Measurements from ENCODE around the gene CTU2. TPM values are rescaled to one million over a fixed set of nuclear protein-coding genes. Genes with fewer than 3 reads are reported as not detected.

The CTU2 gene
- total and polyA plus RNA-seq, 9 of the 15 experiments (the other 6 are each of a cell fraction or from before 2014, with no cell fraction given): 1.3 to 105 (median 23.2) TPM

DNA sequence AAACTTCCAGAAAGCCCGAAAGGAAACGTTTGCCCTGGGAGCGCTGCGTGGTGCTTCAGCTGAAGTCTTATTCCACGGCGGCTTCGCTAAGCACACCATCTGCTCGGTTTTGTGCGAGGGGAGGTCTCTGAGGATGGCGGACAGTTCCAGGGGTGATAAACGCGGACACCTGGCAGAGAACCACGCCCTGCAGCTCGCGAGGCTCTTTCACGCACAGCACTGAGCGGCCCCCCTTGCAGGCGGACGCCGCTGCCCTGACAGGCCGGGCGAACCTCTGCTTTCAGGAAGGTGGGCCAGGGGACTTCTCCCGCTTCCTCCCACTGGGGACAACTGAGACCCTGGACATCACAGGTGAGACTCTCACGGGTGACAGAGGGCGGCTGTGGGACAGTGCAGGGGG lies 47.1 kb upstream of the CTU2 start:
- DNase-seq (ENCODE audit: extremely low read depth in 1 of 4, low spot score in 3 of 4) (no peak), ATAC-seq (no peak), FAIRE-seq (no peak)
- no peak for TF ChIP-seq ZNF639 (CRISPR knock-in tag; conservative IDR thresholded peaks at IDR 0.05 in 1 of 2, IDR thresholded peaks at IDR 0.05 in 1 of 2)
- 0 out of 2 replicates have a peak, but pooled peaks have one; percentile 24 for TF ChIP-seq POLR2G (IDR thresholded peaks at IDR 0.05; ENCODE audit: low read depth, low read length)
- TF ChIP-seq RERE (CRISPR knock-in tag; IDR thresholded peaks at IDR 0.05; ENCODE audit: borderline replicate concordance): 0 out of 2 replicates have a peak, but pooled peaks have one; percentile 42
- no peak for TF ChIP-seq TAF15 (IDR thresholded peaks at IDR 0.05; ENCODE audit: low read depth, low read length)
- peak; percentile 50; the same call in 1 of the 2 replicates for TF ChIP-seq ZBTB33 (CRISPR knock-in tag; IDR thresholded peaks at IDR 0.05)
- TF ChIP-seq THRAP3 (IDR thresholded peaks at IDR 0.05; ENCODE audit: borderline replicate concordance): no peak
- TF ChIP-seq ARID3B (CRISPR knock-in tag; IDR thresholded peaks at IDR 0.05; ENCODE audit: borderline replicate concordance): no peak
- 0 out of 2 replicates have a peak, but pooled peaks have one; percentile 1 for TF ChIP-seq NFIC (IDR thresholded peaks at IDR 0.05)
- CTCF ChIA-PET (ENCODE audit: low intra/inter-chr PET ratio): no interaction called here
- Histone ChIP-seq H3K4me1 (replicated peaks in 1 of 2; ENCODE audit: control insufficient read depth in 2 of 2, insufficient read depth in 2 of 2, low read length in 2 of 2) (peaks cover 12 to 89% of the 10 kb centered on the region in 2 experiments), H3K4me3 (no peak overlapping the region), H4K20me1 (replicated peaks; ENCODE audit: control insufficient read depth, insufficient read depth, low read length) (peaks cover 10% of the 10 kb centered on the region; the same call in 1 of the 2 replicates), H3K9me3 (replicated peaks; ENCODE audit: control insufficient read depth, insufficient read depth, low read depth, low read length) (no peaks in the 10 kb centered on the region), H3K4me2 (ENCODE audit: insufficient read depth, low read length) (no peak overlapping the region), H3K36me3 (ENCODE audit: control insufficient read depth, insufficient read depth, low read length) (peaks cover 61% of the 10 kb centered on the region; the same call in 2 of the 3 replicates), H3K27me3 (ENCODE audit: control insufficient read depth in 2 of 2, insufficient read depth in 2 of 2, low read length in 2 of 2) (no peaks in the 10 kb centered on the region), H3K27ac (ENCODE audit: extremely low read depth, low read depth, low read length) (no peak overlapping the region), H3K9me1 (ENCODE audit: control insufficient read depth, insufficient read depth, low read length) (no peaks in the 10 kb centered on the region), H3K9ac (ENCODE audit: insufficient read depth in 1 of 2, low read depth in 2 of 2, low read length in 2 of 2) (peak overlapping the region in 1 of 2 experiments; percentile 79; a peak in 2 of 4 replicates), H2AFZ (ENCODE audit: low read depth, low read length) (no peak overlapping the region), H3K79me2 (ENCODE audit: control insufficient read depth, insufficient read depth, low read length) (peaks cover 67% of the 10 kb centered on the region)
- in situ Hi-C loops (cut with MboI): no loop called here
- BruUV-seq (replicated peaks): no TSS peak
- WGBS (ENCODE audit: insufficient coverage, low coverage, missing lambda C conversion rate): 87% methylated on average over 25 of the region's 25 CpGs
- intact Hi-C loops (cut with micrococcal nuclease): no loop called here
- POLR2A ChIA-PET: no interaction called here
